PC-3 (cell line): ENCODE measurements around the gene MON1B.

Experiments
- EZH2phosphoT487 ChIP-seq: fragments of 300-600 bp; sonication (generic); IDR thresholded peaks from 2 replicates; pipeline ENCODE4 v1.6.1; 2018; ENCODE audit warnings: mild to moderate bottlenecking, antibody characterized with exemption, low read length, borderline replicate concordance
- TF ChIP-seq, protein P1 (sequence below): fragments of 300-600 bp; sonication (generic); conservative IDR thresholded peaks from 2 replicates; pipeline ENCODE4 v1.5.1; 2017; ENCODE audit warnings: antibody characterized with exemption, low read depth, mild to moderate bottlenecking, low read length

- TF ChIP-seq EZH2phosphoT487, result no peak
- TF ChIP-seq, protein P1, sequence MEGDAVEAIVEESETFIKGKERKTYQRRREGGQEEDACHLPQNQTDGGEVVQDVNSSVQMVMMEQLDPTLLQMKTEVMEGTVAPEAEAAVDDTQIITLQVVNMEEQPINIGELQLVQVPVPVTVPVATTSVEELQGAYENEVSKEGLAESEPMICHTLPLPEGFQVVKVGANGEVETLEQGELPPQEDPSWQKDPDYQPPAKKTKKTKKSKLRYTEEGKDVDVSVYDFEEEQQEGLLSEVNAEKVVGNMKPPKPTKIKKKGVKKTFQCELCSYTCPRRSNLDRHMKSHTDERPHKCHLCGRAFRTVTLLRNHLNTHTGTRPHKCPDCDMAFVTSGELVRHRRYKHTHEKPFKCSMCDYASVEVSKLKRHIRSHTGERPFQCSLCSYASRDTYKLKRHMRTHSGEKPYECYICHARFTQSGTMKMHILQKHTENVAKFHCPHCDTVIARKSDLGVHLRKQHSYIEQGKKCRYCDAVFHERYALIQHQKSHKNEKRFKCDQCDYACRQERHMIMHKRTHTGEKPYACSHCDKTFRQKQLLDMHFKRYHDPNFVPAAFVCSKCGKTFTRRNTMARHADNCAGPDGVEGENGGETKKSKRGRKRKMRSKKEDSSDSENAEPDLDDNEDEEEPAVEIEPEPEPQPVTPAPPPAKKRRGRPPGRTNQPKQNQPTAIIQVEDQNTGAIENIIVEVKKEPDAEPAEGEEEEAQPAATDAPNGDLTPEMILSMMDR, result no peak
Observed at GRCh38 chr16:77231047-77231446, 40.1 kb downstream of the MON1B start.
